DMS153 treated with DMSO at 0.1 percent for 48 hours (cell line): ENCODE results near the gene BBS7.

Experiments
- DNase-seq: peaks from one replicate; lab custom pipeline; 2025; ENCODE audit not compliant: unreplicated experiment; lab: John Stamatoyannopoulos, UW

Gene BBS7, protein sequence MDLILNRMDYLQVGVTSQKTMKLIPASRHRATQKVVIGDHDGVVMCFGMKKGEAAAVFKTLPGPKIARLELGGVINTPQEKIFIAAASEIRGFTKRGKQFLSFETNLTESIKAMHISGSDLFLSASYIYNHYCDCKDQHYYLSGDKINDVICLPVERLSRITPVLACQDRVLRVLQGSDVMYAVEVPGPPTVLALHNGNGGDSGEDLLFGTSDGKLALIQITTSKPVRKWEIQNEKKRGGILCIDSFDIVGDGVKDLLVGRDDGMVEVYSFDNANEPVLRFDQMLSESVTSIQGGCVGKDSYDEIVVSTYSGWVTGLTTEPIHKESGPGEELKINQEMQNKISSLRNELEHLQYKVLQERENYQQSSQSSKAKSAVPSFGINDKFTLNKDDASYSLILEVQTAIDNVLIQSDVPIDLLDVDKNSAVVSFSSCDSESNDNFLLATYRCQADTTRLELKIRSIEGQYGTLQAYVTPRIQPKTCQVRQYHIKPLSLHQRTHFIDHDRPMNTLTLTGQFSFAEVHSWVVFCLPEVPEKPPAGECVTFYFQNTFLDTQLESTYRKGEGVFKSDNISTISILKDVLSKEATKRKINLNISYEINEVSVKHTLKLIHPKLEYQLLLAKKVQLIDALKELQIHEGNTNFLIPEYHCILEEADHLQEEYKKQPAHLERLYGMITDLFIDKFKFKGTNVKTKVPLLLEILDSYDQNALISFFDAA

DNA sequence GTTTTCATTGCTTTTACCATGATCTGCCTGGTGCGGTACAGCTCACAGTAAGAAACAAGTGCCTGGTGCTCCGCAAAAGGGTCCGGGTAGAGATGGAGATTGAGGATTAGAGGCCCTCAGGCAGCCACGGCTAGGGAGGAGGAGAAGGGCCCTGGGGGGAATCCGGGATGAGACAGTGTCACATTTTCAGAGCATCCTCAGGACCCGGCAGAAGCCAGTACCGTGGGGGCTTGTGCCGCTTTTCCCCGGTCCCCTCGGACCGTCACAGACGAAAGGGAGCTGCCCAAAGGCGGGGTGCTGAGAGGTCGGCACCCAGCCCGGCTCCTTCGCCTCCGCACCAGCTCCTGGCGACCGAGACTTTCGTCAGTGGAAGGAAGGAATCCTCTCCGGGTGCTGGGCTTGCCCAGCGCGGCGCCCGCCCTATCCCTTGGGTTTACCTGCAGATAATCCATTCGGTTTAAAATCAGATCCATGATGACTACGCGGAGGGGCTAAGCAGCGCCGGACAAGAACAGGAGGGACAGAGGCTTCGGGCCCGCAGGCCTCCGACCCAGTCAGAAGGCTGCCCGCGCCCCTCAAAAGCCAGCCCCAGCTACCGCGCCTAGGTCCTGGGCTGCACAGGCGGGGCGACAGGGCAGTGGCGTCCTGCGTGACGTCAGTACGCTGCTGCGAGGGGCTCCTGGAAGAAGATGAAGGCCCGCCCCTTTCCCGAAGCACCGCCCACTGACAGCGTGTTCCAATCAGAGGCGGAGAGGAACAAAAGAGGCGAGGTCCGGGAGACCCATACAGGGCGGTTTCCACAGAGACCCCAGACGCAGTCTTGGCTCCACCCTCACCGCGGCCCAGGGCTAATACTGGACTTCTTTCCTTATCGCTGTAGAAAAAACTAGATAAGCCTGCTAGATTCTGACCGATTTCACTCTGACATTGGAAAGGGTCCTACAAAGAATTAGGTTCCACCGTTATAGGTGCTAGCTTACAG lies at the start of gene BBS7:
Gene BBS7, minus strand, starts transcription at position 634 of the 982 bp plus-strand sequence. Its CDS starts 161 bp downstream, at position 473.
- DNase-seq, result peak; percentile 96

DNA sequence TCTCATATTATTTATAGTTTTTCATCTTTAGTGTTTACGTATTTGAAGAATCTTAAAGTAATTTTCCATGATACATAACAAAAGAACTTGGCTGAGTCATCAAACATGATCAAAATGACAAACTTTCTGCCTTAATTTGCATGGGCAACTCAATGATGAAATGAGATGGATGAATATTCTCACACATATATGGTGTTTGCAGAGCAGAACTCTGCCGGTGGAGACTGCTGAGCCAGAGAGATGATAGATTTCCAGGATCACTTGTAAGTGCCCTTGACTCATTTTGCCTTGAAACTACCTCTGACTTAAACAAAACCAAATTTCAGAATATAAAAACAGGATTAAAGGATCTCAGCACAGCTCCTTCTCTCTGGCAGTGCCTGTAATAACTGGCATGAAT lies 43.4 kb upstream of the BBS7 start:
- no peak for DNase-seq

DNA sequence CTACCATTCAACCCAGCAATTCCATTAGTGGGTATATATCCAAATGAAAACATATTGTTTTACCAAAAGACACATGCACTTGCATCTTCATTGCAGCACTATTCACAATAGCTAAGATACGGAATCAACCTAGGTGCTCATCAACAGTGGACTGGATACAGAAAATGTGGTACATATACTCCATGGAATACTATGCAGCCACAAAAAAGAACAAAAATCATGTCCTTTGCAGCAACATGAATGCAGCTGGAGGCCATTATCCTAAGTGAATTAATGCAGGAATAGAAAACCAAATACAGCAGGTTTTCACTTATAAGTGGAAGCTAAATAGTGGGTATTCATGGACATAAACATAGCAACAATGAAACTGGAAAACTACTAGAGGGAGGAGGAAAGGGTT lies 38.1 kb upstream of the BBS7 start:
- DNase-seq, result no peak

DNA sequence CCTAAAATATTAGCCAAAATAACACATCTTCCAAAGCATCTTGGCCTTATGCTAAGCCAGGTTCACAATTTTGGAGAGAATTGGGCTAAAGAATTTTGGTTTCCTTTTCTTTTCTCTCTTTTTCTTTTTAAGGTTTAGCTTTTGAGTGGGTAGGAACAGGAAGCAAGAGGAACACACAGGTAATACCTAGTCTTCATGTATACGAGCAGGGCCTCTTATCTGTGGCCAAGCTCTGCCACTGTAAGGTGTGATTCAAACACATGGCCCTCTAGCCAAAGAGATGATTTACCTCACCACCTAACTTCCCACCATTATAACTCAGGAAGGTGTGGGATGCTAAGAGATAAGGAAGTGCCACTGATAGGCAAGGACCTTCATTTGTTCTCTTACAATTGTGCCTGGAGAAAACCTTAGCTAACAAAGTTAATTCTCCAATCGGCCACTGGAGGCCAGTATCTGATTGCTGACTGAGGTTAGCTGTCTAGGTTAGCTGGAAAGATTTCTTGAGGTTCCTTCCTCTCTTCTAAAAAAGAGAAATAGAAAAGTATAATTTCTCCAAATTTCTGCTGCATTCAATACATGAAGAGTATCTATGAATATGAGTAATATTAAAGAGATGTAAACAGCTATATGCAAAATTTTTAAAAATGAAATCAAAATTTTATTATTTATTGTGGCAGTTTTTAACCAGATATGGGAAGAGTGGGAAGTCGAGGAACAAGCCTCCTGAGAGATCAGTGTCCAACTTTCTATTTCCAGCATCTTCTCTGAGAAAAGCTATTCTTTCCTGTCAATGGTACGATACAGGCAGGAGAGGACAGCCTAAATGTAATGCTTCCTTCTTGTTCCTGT lies 30.1 kb upstream of the BBS7 start:
- DNase-seq, result peak; percentile 50

DNA sequence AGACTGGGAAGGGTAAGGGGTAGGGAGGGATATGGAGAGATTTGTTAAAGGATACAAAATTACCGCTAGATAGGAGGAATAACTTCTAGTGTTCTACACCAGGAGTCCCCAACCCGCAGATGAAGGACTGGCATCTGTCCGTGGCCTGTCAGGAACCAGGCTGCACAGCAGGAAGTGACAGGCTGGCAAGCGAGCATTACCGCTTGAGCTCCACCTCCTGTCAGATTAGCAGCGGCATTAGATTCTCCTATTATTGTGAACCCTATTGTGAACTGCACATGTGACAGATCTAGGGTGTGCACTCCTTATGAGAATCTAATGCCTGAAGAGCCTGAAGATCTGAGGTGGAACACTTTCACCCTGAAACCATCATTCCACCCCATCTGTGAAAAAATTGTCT lies 27.9 kb upstream of the BBS7 start:
- peak; percentile 14 for DNase-seq

DNA sequence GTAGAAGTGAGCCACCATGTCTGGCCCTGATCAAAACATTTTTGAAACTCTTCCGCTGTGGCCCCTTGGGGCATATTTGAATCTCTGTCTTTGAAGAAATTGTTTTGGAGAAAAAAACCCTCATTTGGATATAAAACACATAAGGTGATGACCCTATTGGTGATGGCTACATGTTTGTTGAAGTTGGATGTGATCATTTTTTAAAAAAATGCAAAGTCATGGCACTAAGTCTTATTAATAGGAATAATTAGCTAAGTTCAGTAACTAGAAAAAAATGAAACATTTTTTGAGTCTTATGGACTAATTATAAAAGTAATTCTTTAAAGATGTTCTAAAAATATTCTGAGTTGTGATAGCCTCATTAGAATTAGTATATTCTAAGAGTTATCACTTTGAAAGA lies 17.9 kb upstream of the BBS7 start:
- DNase-seq, result no peak

DNA sequence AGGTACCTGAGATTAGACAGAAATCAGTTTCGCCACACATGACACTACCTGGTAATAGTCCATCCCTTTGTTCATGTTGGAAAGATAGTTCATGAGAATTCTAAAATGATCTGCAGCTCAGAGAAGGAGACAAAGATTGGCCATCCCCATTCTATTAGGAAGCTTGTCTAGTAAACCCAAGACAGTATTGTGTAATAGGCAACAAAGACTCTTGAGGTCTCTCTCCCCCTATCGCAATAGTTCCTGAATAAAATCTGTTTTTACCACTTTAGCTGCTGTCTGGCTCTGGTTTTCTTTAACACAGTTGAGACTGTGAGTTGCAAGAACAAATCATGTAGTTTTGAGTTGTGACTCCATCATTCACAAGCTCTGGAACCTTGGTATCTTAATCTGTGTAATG lies 14.8 kb upstream of the BBS7 start:
- no peak for DNase-seq

DNA sequence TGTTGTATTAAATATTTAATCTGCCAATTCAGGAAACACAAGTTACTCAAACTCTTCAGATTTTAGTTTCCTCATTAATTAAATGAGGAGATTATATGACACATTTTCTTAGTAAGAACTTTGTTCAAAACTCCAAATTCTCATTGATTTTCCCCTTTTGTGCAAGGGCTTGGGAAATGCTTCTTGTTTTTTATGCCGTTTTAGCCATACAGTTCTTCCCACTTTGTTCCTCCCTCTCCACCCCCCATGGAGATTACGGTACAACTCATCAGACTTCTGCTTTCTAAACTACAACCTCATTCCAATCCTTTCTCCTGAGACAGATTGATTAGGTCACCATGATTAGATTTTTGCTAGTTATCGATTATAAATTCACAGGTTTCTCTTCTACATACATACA lies 10.9 kb upstream of the BBS7 start:
- DNase-seq, result no peak

DNA sequence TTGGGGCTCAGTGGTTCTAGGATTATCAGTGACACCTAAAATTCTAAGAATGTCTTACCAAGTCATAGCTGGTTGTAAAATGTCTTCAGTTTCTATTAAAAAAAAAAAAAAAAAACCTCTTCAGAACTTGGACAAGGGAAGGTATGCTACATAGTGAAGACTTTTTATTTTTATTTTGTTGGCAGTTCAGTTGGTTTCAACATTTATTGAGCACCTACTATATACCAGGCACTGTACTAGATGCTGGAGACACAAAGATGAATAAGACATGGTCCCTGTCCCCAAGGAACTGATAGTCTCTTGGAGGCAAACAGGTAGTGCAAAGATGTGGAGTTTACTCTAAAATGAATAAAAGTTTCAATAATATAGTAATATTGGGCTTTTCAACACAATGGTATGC lies 8.9 kb upstream of the BBS7 start:
- no peak for DNase-seq

DNA sequence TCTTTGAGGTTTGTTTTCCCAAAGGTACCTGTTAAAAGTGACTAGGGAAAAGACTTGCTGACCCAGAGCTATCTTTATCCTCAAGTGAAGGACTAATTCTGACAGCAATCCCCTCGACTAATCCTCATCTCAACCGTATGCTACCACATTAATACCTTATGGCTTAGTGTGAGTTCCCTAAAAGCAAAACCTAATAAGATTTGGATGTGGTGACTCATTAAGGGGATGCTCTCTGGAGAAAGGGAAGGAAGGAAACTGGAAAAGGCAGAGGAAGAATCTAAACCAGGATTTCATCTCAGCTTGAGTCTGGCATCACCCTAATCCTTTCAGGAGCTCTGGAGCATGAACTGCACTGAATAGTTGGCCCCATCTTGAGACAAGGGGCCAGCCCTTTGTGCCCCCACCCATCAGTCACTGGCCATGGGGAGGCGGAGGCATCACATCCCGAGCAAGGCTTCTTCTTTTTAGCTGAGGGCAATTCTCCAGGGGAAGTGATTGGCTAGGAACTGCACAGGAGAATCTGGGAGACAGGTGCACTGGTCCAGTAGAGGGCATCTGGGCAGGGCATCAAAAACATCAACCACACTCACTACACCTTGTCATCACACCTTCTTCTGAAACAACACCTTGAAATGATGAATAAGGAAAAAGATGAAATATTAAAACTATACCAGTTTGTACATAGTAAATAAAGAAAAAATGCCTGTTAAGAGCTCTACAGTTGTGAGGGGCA lies 6.9 kb upstream of the BBS7 start:
- no peak for DNase-seq

DNA sequence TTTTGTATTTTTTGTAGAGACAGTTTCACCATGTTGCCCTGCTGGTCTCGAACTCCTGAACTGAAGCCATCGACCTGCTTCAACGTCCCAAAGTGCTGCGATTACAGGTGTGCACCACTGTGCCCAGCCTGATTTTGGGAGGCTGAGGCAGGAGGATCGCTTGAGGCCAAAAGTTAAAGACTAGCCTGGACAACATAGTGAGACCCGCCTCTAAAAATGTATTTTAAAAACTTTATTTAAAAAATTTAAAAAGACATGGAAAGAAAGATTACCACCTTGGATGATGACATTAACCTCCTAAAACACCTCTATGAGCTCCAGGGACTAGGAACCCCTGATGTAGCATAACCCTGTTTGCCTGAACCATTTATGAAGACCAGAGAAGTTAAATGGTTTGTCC lies 5.8 kb upstream of the BBS7 start:
- no peak for DNase-seq

DNA sequence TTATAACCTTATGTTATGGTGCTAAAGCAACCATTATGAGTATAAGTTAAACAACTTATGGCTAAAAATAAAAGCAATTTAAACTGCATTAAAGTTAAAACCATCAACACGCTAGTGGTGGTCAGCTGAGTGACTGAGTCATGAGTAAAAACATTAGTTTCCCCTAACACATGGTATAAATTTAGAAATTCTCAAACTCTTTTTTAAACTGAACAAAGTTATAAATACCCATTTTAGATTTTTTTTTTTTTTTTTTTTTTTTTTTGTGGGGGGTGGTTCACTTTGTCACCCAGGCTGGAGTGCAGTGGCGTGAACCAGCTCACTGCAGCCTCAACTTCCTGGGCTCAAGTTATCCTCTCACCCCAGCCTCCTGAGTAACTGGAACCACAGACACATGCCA lies 5.4 kb upstream of the BBS7 start:
- no peak for DNase-seq

DNA sequence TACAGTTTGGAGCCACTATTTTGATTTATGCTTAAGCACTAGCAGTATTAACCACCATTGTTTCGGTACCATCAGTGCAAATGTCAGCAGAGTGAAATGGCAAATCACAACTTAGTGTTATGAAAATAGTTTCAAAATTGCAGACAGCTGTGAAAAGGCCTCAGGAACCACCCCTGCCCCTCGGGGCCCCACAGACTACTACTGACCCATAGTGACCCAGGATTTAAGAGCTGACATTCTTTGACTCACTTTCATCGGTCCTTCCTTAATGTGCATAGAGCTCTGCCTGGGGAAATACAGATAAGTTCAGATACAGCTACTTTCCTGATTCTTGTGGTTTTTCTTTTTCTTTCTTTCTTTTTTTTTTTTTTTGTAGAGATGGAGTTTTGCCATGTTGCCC lies 3.3 kb upstream of the BBS7 start:
- DNase-seq, result no peak

DNA sequence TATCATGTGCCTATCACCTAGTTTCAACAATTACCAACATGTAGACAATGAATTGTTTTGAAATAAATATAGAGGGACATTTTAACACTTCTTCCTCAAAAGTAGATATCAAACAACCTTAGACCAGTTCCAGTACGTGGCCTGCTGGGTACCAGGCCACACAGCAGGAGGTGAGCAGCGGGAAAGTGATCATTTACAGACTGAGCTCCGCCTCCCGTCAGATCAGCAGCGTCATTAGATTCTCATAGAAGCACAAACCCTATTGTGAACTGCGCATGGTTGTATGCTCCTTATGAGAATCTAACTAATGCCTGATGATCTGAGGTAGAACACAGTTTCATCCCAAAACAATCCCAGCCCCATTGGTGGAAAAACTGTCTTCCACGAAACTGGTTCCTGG lies 6.5 kb downstream of the BBS7 start:
- no peak for DNase-seq

DNA sequence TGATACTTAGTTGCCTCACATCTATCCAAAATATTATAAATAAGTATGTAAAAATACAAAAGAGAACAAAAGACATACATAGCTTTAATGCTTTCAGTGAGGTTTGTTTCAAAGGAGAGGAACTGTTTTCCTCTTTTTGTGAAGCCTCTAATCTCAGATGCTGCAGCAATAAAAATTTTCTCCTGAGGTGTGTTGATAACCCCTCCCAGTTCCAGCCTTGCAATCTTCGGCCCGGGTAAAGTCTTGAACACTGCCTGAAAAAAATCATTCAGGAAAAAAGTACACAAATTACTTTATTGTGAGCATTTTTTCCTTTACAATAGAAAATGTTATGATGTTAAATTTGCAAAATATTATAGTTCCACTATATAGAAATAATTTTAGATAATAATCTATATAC lies 8.8 kb downstream of the BBS7 start:
- no peak for DNase-seq

DNA sequence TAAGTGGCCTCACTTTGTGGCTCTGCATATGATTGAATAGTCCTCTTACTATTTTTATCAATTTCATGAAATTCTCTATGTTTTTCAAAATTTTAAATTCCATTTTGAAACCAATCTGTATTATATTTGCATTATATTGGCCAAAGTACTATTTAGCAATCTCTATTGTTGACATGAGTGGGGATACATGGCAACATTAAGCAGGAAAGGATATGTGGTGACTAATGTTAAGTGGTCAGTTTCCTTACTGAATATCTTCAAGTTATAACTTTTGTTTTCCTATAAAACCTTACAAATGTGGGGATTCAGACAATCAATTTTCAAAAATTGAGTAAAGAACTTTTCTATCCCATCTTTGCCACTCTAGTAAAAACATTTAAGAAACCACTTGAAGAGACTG lies 10.2 kb downstream of the BBS7 start:
- no peak for DNase-seq

DNA sequence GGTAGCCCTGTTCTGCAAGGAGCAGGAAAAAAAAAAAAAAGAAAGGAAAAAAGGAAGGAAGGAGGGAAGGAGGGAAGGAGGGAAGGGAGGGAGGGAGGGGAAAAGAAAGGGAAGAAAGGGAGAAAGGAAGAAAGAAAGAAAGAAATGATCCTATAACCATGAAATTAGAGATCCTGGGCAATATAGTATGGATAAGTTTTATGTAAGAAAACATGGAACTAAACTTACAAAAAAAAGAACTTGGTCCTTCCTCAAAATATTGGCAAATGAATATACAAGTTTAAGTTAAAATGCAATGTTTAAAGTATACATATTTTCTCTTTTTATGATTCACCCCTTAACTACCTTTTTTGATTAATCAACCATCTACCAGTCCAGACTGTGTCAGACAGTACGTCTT lies 18.9 kb downstream of the BBS7 start:
- no peak for DNase-seq

DNA sequence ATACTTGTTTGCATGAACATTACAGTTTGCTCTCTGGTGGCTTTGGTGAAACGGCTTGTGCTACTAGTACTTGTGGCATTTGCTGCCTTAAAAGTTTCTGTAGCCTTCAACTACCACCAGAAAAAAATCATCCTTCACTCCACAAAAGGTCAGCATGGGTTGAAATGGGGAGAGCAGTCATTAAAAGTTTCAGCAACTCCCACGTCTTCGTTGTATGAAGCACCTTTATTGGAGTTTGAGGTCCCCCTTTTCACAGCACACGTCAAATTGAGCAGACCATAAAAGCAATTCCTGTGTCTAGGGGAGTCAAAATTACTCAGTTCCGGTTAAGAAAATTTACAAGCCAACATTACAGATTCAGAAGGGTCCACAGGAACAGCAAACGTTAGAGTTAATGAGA lies 23.6 kb downstream of the BBS7 start:
- no peak for DNase-seq

DNA sequence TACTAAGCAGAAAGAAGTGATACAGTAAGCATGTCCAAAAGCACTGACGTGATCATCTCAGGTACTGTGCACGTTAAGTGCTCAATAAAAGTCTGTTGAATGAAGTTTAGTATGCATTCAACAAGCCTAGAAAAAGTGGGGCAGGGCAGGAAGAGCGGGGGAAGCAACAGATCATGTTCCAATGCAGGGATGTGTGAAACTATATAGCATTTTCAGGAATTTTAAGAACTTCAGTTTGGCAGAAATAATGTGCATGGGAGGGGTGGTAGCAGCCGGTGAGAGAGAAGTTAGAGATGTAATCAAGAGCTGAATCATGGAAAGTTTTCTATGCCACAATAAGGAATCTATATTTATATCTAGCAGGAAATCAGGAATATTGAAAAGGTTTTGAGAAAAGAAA lies 27.4 kb downstream of the BBS7 start:
- no peak for DNase-seq

DNA sequence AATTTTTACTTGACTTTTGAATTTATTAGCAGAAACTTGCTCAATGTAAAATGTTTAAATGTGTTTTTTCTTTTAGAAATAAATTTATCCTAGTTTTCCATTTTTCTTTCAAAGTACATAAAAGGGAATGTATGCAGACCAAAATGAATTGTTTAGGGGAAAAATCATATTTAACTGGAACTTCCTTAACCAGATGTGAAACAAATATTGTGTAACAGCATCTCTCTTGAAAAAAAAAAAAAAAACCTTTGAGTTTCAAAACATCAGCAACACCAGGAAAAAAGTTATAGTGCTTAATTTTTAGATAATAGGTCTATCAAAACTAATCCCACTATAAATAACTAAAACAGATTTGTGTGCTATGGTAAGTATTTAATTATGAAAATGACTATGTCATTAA lies 32.1 kb downstream of the BBS7 start:
- no peak for DNase-seq
